K562 (cell line): Measurements from ENCODE around the gene MUC7. TPM values are rescaled to one million over a fixed set of nuclear protein-coding genes. Genes with fewer than 3 reads are reported as not detected.

Experiments used
- ATAC-seq: fragments of 200-7000 bp; cut with Tn5 transposase; 3 replicates; pipeline ENCODE4 v1.9.1; 2020; ENCODE audit warnings: moderate library complexity
- BruUV-seq: library from RNA; stranded (reverse); fragments of 400-500 nt; replicated peaks from 2 replicates; lab custom pipeline; 2021; lab: Mats Ljungman, UMichigan
- CTCF ChIA-PET: fragments of 300-600 bp; formaldehyde crosslinking; extraction: SDS; loops from one replicate; lab custom pipeline; 2021; ENCODE audit warnings: low intra/inter-chr PET ratio; lab: Yijun Ruan, JAX
- POLR2A ChIA-PET: fragments of 300-600, 350-650 bp; sonication (Branson Sonifier 250); formaldehyde crosslinking; extraction: SDS; loops from one replicate; lab custom pipeline; 2021; ENCODE audit warnings: antibody characterized with exemption, inconsistent platforms; lab: Yijun Ruan, JAX
- DNase-seq, 4 experiments: peaks; one replicate each; pipeline versions ENCODE4 v3.0.0 to v3.0.0-alpha.2; 2011 to 2018; ENCODE audit warnings: low spot score in 3 of 4, mixed read lengths in 3 of 4; ENCODE audit errors: extremely low read depth in 1 of 4
- FAIRE-seq: peaks from 2 replicates; lab custom pipeline; 2011; peaks lifted over from hg19 to GRCh38; lab: Jason Lieb, UNC
- H2AFZ ChIP-seq: 2 replicates; pipeline ENCODE4 v1.6.0; 2011; ENCODE audit warnings: low read depth, low read length, control low read depth, inconsistent platforms
- H3K27ac ChIP-seq: fragments of 200-600 bp; 3 replicates; pipeline ENCODE4 v1.8.0; 2011; ENCODE audit warnings: low read depth, mild to moderate bottlenecking, control low read depth, inconsistent platforms, low read length, moderate library complexity, mixed read lengths; ENCODE audit errors: extremely low read depth
- H3K27me3 ChIP-seq, 2 experiments: fragments of 300-600 bp in 1 of 2; 2 replicates in 1 of 2; 3 replicates in 1 of 2; pipeline versions ENCODE4 v1.6.0 to v1.8.0; 2011; ENCODE audit warnings: inconsistent platforms in 2 of 2, low read length in 2 of 2, mild to moderate bottlenecking in 1 of 2, mixed read lengths in 1 of 2, moderate library complexity in 1 of 2; ENCODE audit not compliant: control insufficient read depth in 2 of 2, insufficient read depth in 2 of 2
- H3K36me3 ChIP-seq: fragments of 300-600 bp; 3 replicates; pipeline ENCODE4 v1.8.0; 2011; ENCODE audit warnings: mild to moderate bottlenecking, low read length, inconsistent platforms; ENCODE audit not compliant: control insufficient read depth, insufficient read depth
- H3K4me1 ChIP-seq, 2 experiments: fragments of 200-600 bp in 1 of 2; replicated peaks in 1 of 2; 2 replicates in 1 of 2; 3 replicates in 1 of 2; pipeline versions ENCODE4 v1.5.1 to v1.8.0; 2011; ENCODE audit warnings: inconsistent platforms in 2 of 2, low read length in 2 of 2, mild to moderate bottlenecking in 1 of 2, mixed read lengths in 1 of 2, moderate library complexity in 1 of 2; ENCODE audit not compliant: control insufficient read depth in 2 of 2, insufficient read depth in 2 of 2
- H3K4me2 ChIP-seq: 2 replicates; pipeline ENCODE4 v1.6.1; 2011; ENCODE audit warnings: low read length, control low read depth, inconsistent platforms, mixed read lengths; ENCODE audit not compliant: insufficient read depth
- H3K4me3 ChIP-seq: fragments of 200-600 bp; sonication (generic), shearing (Covaris generic); 2 replicates; pipeline ENCODE4 v1.5.1; 2016; ENCODE audit warnings: control low read depth, inconsistent platforms
- H3K79me2 ChIP-seq: fragments of 200-600 bp; 3 replicates; pipeline ENCODE4 v1.8.0; 2011; ENCODE audit warnings: low read length, inconsistent platforms; ENCODE audit not compliant: control insufficient read depth, insufficient read depth
- H3K9ac ChIP-seq, 2 experiments: 2 replicates each; pipeline versions ENCODE4 v1.6.0 to v1.6.1; 2011; ENCODE audit warnings: low read depth in 2 of 2, low read length in 2 of 2, control low read depth in 1 of 2, inconsistent platforms in 1 of 2, mild to moderate bottlenecking in 1 of 2, mixed read lengths in 1 of 2; ENCODE audit not compliant: insufficient read depth in 1 of 2
- H3K9me1 ChIP-seq: one replicate; pipeline ENCODE4 v1.6.0; 2011; ENCODE audit warnings: inconsistent platforms, mild to moderate bottlenecking, low read length, moderate library complexity; ENCODE audit not compliant: control insufficient read depth, insufficient read depth
- H3K9me3 ChIP-seq: replicated peaks from 2 replicates; pipeline ENCODE4 v1.5.1; 2011; ENCODE audit warnings: low read depth, low read length, inconsistent platforms; ENCODE audit not compliant: control insufficient read depth, insufficient read depth
- H4K20me1 ChIP-seq: replicated peaks from 2 replicates; pipeline ENCODE4 v1.6.1; 2011; ENCODE audit warnings: low read length, inconsistent platforms, mixed read lengths; ENCODE audit not compliant: control insufficient read depth, insufficient read depth
- E2F1 ChIP-seq: sonication (generic); formaldehyde crosslinking; IDR thresholded peaks from 2 replicates; pipeline ENCODE4 v1.8.1; 2023; ENCODE audit warnings: mild to moderate bottlenecking, missing genetic modification reagents, moderate library complexity
- E2F8 ChIP-seq: fragments of 450-650 bp; IDR thresholded peaks from 2 replicates; pipeline ENCODE4 v1.7.1; 2018; ENCODE audit warnings: mild to moderate bottlenecking, low read depth; ENCODE audit not compliant: partially characterized antibody
- SMARCE1 ChIP-seq: fragments of 450-650 bp; IDR thresholded peaks from 2 replicates; pipeline ENCODE4 v1.7.1; 2016; ENCODE audit warnings: mild to moderate bottlenecking
- ZNF318 ChIP-seq, 2 experiments: fragments of 450-650 bp; IDR thresholded peaks; 2 replicates each; pipeline ENCODE4 v1.6.1; 2016; ENCODE audit warnings: mild to moderate bottlenecking in 2 of 2, borderline replicate concordance in 1 of 2, low read depth in 1 of 2, moderate library complexity in 1 of 2
- WGBS: fragments of 100-300 bp; shearing (Covaris generic); methylation state at CpG from one replicate; pipeline ENCODE4 v1.1.6; 2016; ENCODE audit warnings: low coverage, mixed read lengths; ENCODE audit not compliant: insufficient coverage; ENCODE audit errors: missing lambda C conversion rate; 5-methylcytosine and 5-hydroxymethylcytosine counted together
- in situ Hi-C: fragments of 300-500 bp; cut with MboI; formaldehyde crosslinking; loops from 4 replicates; pipeline ENCODE4 v1.15.0; 2018; ENCODE audit warnings: inconsistent platforms, mixed read lengths
- intact Hi-C: fragments of 100-400 bp; cut with micrococcal nuclease; formaldehyde crosslinking; loops from 2 replicates; pipeline ENCODE4 v1.14.2; 2022
- polyA plus RNA-seq, 8 experiments: library from polyadenylated mRNA; depleted of rRNA in 4 of 8; stranded (reverse) in 5 of 8; unstranded in 3 of 8; fragments of >200 nt; fragmentation: Nextera tagmentation in 2 of 8; fragmentation: Illumina TruSeq in 1 of 8; extraction: Ambion mirVana in 2 of 8; extraction: Trizol in 1 of 8; gene quantifications; 2 replicates each; pipeline versions ENCODE4 v1.2.1 to v1.2.3, GENCODE V29; 2011 to 2014; ENCODE audit warnings: inconsistent platforms in 1 of 8, missing spikeins in 1 of 8
- total RNA-seq, 7 experiments: library from RNA; depleted of rRNA in 6 of 7; stranded (reverse); fragments of >200 nt in 6 of 7; fragmentation: Illumina TruSeq in 2 of 7; extraction: Trizol in 2 of 7; gene quantifications; 2 replicates each; pipeline versions ENCODE4 v1.2.1 to v1.2.3, GENCODE V29; 2011 to 2021; ENCODE audit warnings: low replicate concordance in 1 of 7

The MUC7 gene
- total and polyA plus RNA-seq, 9 of the 15 experiments (the other 6 are each of a cell fraction or from before 2014, with no cell fraction given), result not detected

- no peak for DNase-seq
- Histone ChIP-seq H3K79me2 (no peaks in the 10 kb centered on the region), H3K36me3 (no peaks in the 10 kb centered on the region), H3K4me3 (no peak overlapping the region), H3K27me3 (no peaks in the 10 kb centered on the region), H2AFZ (no peak overlapping the region), H4K20me1 (no peaks in the 10 kb centered on the region), H3K4me1 (no peaks in the 10 kb centered on the region), H3K4me2 (no peak overlapping the region), H3K9ac (no peak overlapping the region), H3K9me3 (no peaks in the 10 kb centered on the region), H3K9me1 (no peaks in the 10 kb centered on the region), H3K27ac (no peak overlapping the region)
- ChIA-PET POLR2A (no interaction called here), CTCF (no interaction called here)
- BruUV-seq, result no TSS peak
- no peak for ATAC-seq
- in situ Hi-C loops (no loop called here), intact Hi-C loops (no loop called here)
- WGBS, result 0% methylated on average over 3 of the region's 3 CpGs
- no peak for TF ChIP-seq E2F8
- no peak for TF ChIP-seq ZNF318 (IDR thresholded peaks at IDR 0.05; ENCODE audit: borderline replicate concordance in 1 of 2, low read depth in 1 of 2)
- no peak for TF ChIP-seq E2F1 (CRISPR knock-in tag)
- no peak for TF ChIP-seq SMARCE1
- FAIRE-seq, result no peak
Measured at GRCh38 chr4:70449220-70449619, 22.8 kb upstream of the MUC7 start.
